H1 (cell line): ENCODE data around the gene GANAB. TPM values are rescaled to one million over a fixed set of nuclear protein-coding genes. Genes with fewer than 3 reads are reported as not detected.

Experiments used
- CHD1 ChIP-seq: IDR thresholded peaks from 2 replicates; pipeline ENCODE4 v1.6.1; 2012; ENCODE audit warnings: low read depth, low read length, improper control_type of control experiment
- polyA plus RNA-seq, 7 experiments: library from polyadenylated mRNA; depleted of rRNA in 3 of 7; stranded (reverse) in 5 of 7; unstranded in 2 of 7; fragments of >200 nt in 5 of 7; fragments of 200-250 nt in 2 of 7; gene quantifications; 1 replicate in 5 of 7; 2 replicates in 1 of 7; 4 replicates in 1 of 7; pipeline versions ENCODE4 v1.2.1 to v1.2.3, GENCODE V29; 2011 to 2013; ENCODE audit warnings: missing spikeins in 2 of 7, mixed read lengths in 2 of 7
- total RNA-seq: library from RNA; stranded (reverse); fragmentation: NEBNext Ultra II Directional; extraction: Animal tissue kit (Norgen Biotek cat#: 25700); gene quantifications from 2 replicates; pipeline ENCODE4 v1.2.1, GENCODE V29; 2021

GANAB gene
- total and polyA plus RNA-seq, 2 of the 8 experiments (the other 6 are each of a cell fraction or from before 2014, with no cell fraction given), result 289 to 330 TPM

- TF ChIP-seq CHD1, result 0 out of 2 replicates have a peak, but pooled peaks have one; percentile 43
Observed at GRCh38 chr11:62645946-62646824, at the start of gene GANAB (continued).
